ENCODE results near the gene ERC2. TPM values are rescaled to one million over a fixed set of nuclear protein-coding genes. Genes with fewer than 3 reads are reported as not detected.

The ERC2 gene
- total RNA-seq, 1 donor from 2014 or later: 32.5 TPM

DNA sequence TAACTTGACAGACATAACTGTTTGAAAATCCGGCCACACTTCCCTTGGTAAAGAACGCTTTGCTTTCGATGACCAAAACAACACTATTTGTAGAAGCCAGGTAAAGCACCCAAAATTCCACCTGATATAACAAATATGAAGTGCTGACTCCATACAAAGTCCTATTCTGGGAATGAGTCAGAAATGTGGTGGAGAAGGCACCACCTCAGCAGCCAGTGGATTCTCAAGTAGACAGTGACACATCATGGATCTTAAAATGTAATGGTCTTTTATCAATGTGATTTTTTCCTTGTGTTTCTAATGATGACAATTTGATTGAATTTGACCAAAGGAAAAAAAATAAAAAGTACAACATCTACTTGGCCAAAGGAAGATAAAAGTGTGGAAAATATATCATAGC, 846.2 kb downstream of the ERC2 start:
- Mint-ChIP-seq H3K4me1 (ENCODE audit: low read depth) (peaks cover 3% of the 10 kb centered on the region), H3K27me3 (no peaks in the 10 kb centered on the region), H3K27ac (no peak overlapping the region), H3K9me3 (ENCODE audit: low read depth) (no peaks in the 10 kb centered on the region), H3K4me3 (ENCODE audit: low read depth) (no peak overlapping the region), H3K36me3 (ENCODE audit: insufficient read depth) (no peaks in the 10 kb centered on the region)
- DNase-seq (ENCODE audit: low spot score, unreplicated experiment): no peak
- TF ChIP-seq, protein P1, sequence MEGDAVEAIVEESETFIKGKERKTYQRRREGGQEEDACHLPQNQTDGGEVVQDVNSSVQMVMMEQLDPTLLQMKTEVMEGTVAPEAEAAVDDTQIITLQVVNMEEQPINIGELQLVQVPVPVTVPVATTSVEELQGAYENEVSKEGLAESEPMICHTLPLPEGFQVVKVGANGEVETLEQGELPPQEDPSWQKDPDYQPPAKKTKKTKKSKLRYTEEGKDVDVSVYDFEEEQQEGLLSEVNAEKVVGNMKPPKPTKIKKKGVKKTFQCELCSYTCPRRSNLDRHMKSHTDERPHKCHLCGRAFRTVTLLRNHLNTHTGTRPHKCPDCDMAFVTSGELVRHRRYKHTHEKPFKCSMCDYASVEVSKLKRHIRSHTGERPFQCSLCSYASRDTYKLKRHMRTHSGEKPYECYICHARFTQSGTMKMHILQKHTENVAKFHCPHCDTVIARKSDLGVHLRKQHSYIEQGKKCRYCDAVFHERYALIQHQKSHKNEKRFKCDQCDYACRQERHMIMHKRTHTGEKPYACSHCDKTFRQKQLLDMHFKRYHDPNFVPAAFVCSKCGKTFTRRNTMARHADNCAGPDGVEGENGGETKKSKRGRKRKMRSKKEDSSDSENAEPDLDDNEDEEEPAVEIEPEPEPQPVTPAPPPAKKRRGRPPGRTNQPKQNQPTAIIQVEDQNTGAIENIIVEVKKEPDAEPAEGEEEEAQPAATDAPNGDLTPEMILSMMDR (IDR thresholded peaks at IDR 0.05; ENCODE audit: unreplicated experiment): no peak

DNA sequence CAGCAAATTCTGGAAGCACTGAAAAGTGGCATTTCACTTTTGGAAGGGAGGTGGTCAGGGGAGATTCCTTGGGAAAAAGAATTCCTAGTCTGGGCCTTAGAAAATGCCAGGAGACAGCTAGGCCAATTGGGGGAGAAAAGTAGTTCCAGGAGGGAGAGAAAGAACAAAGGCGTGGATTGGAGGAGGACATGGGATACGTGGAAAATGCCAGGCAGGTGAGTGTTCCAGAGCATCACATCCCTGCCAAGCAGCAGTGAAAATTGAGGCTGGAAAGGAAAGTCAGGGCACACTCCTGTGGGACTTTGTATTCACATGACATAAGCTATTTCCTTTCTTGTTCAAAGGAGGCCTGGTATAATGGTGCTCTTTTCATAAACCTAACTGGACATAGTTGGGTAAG, 846.6 kb downstream of the ERC2 start:
- no peak overlapping the region for H3K27ac Mint-ChIP-seq
- DNase-seq (ENCODE audit: low spot score, unreplicated experiment): no peak
- H3K4me1 Mint-ChIP-seq (ENCODE audit: low read depth): peaks cover 3% of the 10 kb centered on the region
- TF ChIP-seq, protein P1 (IDR thresholded peaks at IDR 0.05; ENCODE audit: unreplicated experiment): no peak
- no peaks in the 10 kb centered on the region for H3K27me3 Mint-ChIP-seq
- no peak overlapping the region for H3K4me3 Mint-ChIP-seq (ENCODE audit: low read depth)
- H3K36me3 Mint-ChIP-seq (ENCODE audit: insufficient read depth): no peaks in the 10 kb centered on the region
- H3K9me3 Mint-ChIP-seq (ENCODE audit: low read depth): no peaks in the 10 kb centered on the region

- Mint-ChIP-seq H3K9me3 (ENCODE audit: low read depth) (no peaks in the 10 kb centered on the region), H3K4me3 (ENCODE audit: low read depth) (no peak overlapping the region), H3K27ac (no peak overlapping the region), H3K36me3 (ENCODE audit: insufficient read depth) (no peaks in the 10 kb centered on the region), H3K4me1 (ENCODE audit: low read depth) (peaks cover 3% of the 10 kb centered on the region), H3K27me3 (no peaks in the 10 kb centered on the region)
- TF ChIP-seq, protein P1 (IDR thresholded peaks at IDR 0.05; ENCODE audit: unreplicated experiment): no peak
- no peak for DNase-seq (ENCODE audit: low spot score, unreplicated experiment)
Observed at GRCh38 chr3:55621026-55621422, 847.2 kb downstream of the ERC2 start.

DNA sequence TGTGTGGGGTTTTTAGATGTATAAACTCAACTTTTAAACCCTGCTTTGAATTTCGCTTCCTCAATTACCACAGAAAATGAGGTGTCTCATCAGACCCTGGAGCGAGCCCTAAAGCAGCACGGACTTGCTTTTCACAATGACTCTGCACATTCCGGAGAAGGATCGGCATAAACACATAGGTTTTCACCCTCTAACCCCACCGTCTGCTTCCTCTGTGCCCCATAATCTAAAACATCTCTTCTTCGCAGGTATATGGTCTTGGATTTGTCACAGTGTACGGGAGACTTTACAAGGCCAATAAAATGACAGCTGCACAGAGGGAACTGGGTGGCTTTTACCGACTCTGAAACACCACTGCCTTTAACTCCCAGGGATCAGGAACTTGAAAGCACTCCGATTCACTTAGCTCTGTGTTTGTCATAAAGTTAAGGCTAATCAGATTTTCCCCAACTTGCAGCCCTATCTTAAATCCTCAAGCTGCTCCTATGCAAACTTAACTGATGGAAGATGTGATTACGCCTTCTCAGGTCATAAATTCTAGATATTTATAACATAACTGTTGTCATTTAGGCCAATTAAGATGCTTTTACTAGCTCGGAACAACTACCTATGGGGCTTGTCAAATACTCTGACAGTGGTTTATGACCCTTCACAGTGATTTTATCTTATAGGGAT, 847.8 kb downstream of the ERC2 start:
- peaks cover 3% of the 10 kb centered on the region for H3K4me1 Mint-ChIP-seq (ENCODE audit: low read depth)
- no peaks in the 10 kb centered on the region for H3K36me3 Mint-ChIP-seq (ENCODE audit: insufficient read depth)
- no peak for DNase-seq (ENCODE audit: low spot score, unreplicated experiment)
- no peaks in the 10 kb centered on the region for H3K9me3 Mint-ChIP-seq (ENCODE audit: low read depth)
- TF ChIP-seq, protein P1 (IDR thresholded peaks at IDR 0.05; ENCODE audit: unreplicated experiment): no peak
- no peak overlapping the region for H3K27ac Mint-ChIP-seq
- no peaks in the 10 kb centered on the region for H3K27me3 Mint-ChIP-seq
- H3K4me3 Mint-ChIP-seq (ENCODE audit: low read depth): no peak overlapping the region

DNA sequence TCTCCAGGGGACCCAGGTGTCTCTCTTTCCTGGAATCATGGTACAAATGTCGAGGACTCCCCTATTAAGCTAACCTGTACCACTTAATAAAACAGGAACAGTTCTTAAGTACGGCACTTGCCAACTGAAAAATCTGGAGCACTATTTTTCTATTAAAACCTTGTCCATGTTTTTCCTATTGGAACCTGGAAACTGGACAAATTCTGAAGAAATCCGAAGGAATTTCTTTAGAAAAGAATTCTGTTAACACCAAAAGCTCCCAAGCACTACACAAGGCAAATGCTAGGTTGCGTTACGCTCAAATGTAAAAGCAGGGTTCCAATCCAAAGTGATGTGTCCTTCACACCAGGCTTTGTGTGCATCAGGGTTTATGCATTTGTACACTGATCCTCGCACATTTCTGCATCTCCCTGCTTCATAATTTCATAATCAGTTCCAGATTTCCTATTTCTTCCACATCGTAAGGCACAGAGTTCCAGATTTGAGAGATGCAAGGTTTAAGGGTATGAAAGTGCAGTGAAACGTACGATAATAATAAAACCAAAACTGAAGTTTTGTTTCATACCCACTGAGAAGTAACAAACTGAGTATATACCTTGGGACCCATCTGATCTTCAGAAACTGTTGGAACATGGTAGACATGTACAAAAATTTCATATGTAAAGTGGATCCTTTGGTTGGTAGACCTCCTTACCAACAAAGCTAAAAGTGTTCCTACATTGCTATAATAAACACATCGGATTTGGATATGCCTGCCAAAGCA, 849.0 kb downstream of the ERC2 start:
- no peak overlapping the region for H3K4me3 Mint-ChIP-seq (ENCODE audit: low read depth)
- TF ChIP-seq, protein P1 (IDR thresholded peaks at IDR 0.05; ENCODE audit: unreplicated experiment): no peak
- no peaks in the 10 kb centered on the region for H3K27me3 Mint-ChIP-seq
- no peak overlapping the region for H3K27ac Mint-ChIP-seq
- no peak for DNase-seq (ENCODE audit: low spot score, unreplicated experiment)
- H3K4me1 Mint-ChIP-seq (ENCODE audit: low read depth): peaks cover 3% of the 10 kb centered on the region
- no peaks in the 10 kb centered on the region for H3K9me3 Mint-ChIP-seq (ENCODE audit: low read depth)
- H3K36me3 Mint-ChIP-seq (ENCODE audit: insufficient read depth): no peaks in the 10 kb centered on the region
